MM.1S (cell line): ENCODE measurements around the gene GAL3ST1.
"Not testable (repeated sequence)": the region's sequence is repeated elsewhere in the genome, so short reads cannot be mapped to it uniquely, and the experiment has no call there.

Experiments
- CTCF ChIP-seq: fragments of 300-600 bp; sonication (generic); IDR thresholded peaks from 2 replicates; pipeline ENCODE4 v1.5.1; 2016; ENCODE audit warnings: antibody characterized with exemption, low read length, mixed read lengths
- EZH2phosphoT487 ChIP-seq: fragments of 300-600 bp; sonication (generic); IDR thresholded peaks from 2 replicates; pipeline ENCODE4 v1.6.1; 2018; ENCODE audit warnings: antibody characterized with exemption, low read length

GRCh38 chr22:30567277-30567676 is 7.2 kb downstream of the GAL3ST1 start:
- not testable (repeated sequence) for TF ChIP-seq CTCF, EZH2phosphoT487
